C4-2B (cell line): ENCODE data around the gene SKP2.

Source experiments
- ZFX ChIP-seq: fragments of 450-650 bp; IDR thresholded peaks from 2 replicates; pipeline ENCODE4 v1.6.1; 2017
- TF ChIP-seq, protein P1 (sequence below): fragments of 450-650 bp; conservative IDR thresholded peaks from 2 replicates; pipeline ENCODE4 v1.5.1; 2017; ENCODE audit warnings: mild to moderate bottlenecking

DNA sequence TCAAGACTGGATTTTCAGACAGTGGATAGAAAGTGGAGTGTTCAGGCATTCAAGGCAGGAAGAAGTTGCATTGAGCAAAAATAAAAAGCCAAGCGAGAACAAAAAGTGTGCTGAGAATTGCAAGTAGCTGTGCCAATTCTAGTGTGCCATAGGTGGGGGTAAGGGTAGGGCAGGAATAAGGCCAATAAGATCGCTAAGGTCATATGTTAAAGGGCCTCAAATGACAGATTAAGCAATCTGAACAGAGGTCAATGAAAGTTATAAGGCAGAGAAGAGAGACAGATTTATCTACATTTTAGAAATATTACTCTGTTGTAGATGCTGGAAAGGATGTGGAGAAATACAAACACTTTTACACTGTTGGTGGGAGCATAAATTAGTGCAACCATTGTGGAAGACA, 53.4 kb downstream of the SKP2 start:
- TF ChIP-seq, protein P1, sequence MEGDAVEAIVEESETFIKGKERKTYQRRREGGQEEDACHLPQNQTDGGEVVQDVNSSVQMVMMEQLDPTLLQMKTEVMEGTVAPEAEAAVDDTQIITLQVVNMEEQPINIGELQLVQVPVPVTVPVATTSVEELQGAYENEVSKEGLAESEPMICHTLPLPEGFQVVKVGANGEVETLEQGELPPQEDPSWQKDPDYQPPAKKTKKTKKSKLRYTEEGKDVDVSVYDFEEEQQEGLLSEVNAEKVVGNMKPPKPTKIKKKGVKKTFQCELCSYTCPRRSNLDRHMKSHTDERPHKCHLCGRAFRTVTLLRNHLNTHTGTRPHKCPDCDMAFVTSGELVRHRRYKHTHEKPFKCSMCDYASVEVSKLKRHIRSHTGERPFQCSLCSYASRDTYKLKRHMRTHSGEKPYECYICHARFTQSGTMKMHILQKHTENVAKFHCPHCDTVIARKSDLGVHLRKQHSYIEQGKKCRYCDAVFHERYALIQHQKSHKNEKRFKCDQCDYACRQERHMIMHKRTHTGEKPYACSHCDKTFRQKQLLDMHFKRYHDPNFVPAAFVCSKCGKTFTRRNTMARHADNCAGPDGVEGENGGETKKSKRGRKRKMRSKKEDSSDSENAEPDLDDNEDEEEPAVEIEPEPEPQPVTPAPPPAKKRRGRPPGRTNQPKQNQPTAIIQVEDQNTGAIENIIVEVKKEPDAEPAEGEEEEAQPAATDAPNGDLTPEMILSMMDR = no peak
- TF ChIP-seq ZFX = no peak
